H1 (cell line): ENCODE data around the gene CORO6. TPM values are rescaled to one million over a fixed set of nuclear protein-coding genes. Genes with fewer than 3 reads are reported as not detected.
A peak's percentile ranks its signal among the peaks of the same experiment; 100 is the strongest.

ENCODE experiments used
- SIX5 ChIP-seq: IDR thresholded peaks from 2 replicates; pipeline ENCODE4 v1.6.1; 2011; ENCODE audit warnings: mild to moderate bottlenecking, low read depth, low read length
- polyA plus RNA-seq, 7 experiments: library from polyadenylated mRNA; depleted of rRNA in 3 of 7; stranded (reverse) in 5 of 7; unstranded in 2 of 7; fragments of >200 nt in 5 of 7; fragments of 200-250 nt in 2 of 7; gene quantifications; 1 replicate in 5 of 7; 2 replicates in 1 of 7; 4 replicates in 1 of 7; pipeline versions ENCODE4 v1.2.1 to v1.2.3, GENCODE V29; 2011 to 2013; ENCODE audit warnings: missing spikeins in 2 of 7, mixed read lengths in 2 of 7
- total RNA-seq: library from RNA; stranded (reverse); fragmentation: NEBNext Ultra II Directional; extraction: Animal tissue kit (Norgen Biotek cat#: 25700); gene quantifications from 2 replicates; pipeline ENCODE4 v1.2.1, GENCODE V29; 2021

The CORO6 gene
- total and polyA plus RNA-seq, 2 of the 8 experiments (the other 6 are each of a cell fraction or from before 2014, with no cell fraction given): 2.5 to 8.6 TPM

GRCh38 chr17:29592850-29593551 lies 29.7 kb downstream of the CORO6 start, which contains the start of gene ANKRD13B (continued):
- peak; percentile 44 for TF ChIP-seq SIX5
